GM21447 (cell line): ENCODE results near the gene QRFP.

Experiments
- ATAC-seq: cut with Tn5 transposase; IDR thresholded peaks from one replicate; pipeline ENCODE4 v1.9.1; 2021; ENCODE audit not compliant: unreplicated experiment

QRFP gene

DNA sequence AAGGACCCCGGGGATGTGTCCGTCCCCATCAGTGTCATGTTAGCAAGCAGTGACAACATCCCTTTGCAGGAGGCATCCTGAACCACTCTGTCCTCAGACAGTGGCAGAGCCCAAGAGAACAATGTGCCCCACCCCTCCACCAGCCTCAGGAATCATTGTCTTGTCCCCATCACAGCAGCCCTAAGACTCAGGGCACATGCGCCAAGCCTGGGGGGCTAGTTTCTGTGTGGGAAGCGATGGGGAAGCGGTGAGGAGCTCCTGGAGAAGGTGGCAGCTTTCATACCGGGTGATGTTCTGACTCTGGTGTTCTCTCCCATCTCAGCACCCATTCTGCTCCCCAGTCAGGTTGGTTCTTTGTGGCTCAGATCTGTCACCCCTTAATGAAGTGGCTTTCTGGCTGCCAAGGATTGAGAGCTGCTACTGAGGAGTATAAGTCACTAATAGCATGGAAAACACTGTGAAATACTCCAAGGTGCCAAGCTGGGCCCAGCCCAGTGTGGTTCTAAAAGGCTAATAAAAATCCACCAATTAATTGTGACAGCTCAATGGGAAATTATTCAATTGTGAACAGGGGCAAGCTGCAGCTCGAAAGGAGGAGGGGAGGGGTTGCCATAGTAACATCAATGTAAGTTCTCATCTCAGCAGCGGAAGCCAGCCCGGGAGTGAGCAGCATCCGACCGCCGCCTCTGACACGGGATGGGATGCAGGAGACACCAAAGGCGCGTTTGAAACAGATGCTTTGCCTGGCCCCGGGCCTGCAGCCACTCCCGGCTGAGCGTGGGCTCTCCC, 4.7 kb downstream of the QRFP start:
- no peak for ATAC-seq

DNA sequence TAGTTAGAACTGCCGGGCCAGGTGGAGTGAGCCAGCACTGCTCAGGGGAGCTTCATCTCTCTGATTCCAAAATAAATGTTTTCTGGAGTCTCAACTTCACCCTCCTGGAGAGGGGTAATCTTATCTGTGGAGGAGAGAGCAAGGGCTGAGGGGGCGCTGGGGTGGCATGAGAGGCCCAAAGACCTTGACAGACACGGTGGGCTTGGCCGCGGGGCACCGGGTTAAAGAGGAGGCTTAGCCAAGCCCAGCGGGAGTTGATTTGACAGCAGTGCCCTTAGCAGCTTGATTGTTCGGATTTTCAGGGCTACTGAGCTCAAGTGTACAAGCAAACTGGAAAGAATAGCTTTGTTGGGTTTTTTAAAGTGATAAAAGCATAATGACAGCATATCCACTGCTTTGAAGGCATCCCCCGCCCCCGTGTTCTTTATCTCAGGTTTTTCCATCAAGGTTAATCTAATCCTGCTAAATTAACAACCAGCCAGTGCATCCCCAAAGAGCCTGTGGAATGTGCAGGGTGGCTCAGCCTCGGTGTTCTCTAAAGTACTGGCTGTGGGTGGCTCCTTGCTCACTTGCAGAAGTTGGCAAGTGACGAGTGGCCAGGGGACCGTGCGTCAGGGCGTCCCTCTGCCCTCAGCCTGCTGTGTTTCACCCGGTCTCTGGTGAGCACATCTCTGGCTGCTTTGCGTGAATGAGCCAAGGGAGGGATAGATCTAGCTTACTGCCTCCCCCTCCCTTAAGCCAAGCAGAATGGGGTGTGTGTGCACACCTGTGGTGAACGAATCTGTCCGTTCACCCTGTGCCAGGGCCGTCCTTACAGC, 5.5 kb downstream of the QRFP start:
- ATAC-seq = no peak

GRCh38 chr9:130890124-130890523, 6.5 kb downstream of the QRFP start:
- ATAC-seq = no peak

DNA sequence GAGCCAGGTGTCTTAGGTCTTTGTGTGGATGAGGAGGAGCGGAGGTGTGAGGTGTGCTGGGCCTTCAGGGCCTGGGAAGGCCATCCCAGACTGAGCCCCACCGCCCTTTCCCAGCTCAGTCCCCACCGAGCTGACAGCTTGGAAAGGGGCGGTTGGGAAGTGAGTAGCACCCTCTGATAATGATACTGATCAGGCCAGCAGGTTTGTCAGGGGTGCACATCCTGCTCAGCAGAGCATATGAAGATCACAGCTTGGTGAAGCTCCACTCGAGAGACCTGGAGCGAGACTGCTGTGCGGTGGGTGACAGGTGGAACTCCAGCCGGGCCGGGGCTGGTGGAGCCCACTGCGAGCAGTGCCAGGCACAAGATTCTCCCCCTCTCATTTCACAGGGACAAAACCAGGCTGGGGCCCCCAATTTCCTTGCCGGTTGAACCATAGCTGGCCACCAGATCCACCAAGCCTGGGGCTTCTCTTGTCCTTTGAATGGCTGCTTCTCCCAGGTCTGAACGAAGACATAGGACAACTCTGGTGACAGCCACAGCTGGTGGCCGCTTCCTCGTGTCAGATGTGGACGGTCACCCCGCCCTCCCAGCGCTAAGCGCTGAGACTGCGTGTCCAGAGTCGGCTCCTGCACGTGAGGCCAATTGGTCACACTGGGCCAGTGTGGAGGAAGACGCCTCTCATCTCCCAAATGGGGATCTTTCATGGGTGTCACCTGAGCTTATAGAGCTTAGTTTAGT, 8.3 kb downstream of the QRFP start:
- no peak for ATAC-seq

- ATAC-seq = no peak
Measured at GRCh38 chr9:130887494-130888144, 9.0 kb downstream of the QRFP start.

DNA sequence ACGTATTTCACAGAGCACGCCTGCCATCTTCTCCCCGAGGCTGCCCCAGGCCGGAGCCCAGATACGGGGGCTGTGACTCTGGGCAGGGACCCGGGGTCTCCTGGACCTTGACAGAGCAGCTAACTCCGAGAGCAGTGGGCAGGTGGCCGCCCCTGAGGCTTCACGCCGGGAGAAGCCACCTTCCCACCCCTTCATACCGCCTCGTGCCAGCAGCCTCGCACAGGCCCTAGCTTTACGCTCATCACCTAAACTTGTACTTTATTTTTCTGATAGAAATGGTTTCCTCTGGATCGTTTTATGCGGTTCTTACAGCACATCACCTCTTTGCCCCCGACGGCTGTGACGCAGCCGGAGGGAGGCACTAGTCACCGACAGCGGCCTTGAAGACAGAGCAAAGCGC, 9.6 kb downstream of the QRFP start:
- ATAC-seq = no peak

DNA sequence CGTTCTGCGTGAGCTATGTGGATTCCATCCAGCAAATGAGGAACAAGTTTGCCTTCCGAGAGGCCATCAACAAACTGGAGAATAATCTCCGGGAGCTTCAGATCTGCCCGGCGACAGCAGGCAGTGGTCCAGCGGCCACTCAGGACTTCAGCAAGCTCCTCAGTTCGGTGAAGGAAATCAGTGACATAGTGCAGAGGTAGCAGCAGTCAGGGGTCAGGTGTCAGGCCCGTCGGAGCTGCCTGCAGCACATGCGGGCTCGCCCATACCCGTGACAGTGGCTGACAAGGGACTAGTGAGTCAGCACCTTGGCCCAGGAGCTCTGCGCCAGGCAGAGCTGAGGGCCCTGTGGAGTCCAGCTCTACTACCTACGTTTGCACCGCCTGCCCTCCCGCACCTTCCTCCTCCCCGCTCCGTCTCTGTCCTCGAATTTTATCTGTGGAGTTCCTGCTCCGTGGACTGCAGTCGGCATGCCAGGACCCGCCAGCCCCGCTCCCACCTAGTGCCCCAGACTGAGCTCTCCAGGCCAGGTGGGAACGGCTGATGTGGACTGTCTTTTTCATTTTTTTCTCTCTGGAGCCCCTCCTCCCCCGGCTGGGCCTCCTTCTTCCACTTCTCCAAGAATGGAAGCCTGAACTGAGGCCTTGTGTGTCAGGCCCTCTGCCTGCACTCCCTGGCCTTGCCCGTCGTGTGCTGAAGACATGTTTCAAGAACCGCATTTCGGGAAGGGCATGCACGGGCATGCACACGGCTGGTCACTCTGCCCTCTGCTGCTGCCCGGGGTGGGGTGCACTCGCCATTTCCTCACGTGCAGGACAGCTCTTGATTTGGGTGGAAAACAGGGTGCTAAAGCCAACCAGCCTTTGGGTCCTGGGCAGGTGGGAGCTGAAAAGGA, 10.9 kb downstream of the QRFP start:
- no peak for ATAC-seq

GRCh38 chr9:130884542-130885483, 11.8 kb downstream of the QRFP start:
- no peak for ATAC-seq

DNA sequence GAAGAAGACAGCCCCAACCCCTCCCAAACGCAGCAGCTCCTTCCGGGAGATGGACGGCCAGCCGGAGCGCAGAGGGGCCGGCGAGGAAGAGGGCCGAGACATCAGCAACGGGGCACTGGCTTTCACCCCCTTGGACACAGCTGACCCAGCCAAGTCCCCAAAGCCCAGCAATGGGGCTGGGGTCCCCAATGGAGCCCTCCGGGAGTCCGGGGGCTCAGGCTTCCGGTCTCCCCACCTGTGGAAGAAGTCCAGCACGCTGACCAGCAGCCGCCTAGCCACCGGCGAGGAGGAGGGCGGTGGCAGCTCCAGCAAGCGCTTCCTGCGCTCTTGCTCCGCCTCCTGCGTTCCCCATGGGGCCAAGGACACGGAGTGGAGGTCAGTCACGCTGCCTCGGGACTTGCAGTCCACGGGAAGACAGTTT, 12.5 kb downstream of the QRFP start:
- no peak for ATAC-seq

DNA sequence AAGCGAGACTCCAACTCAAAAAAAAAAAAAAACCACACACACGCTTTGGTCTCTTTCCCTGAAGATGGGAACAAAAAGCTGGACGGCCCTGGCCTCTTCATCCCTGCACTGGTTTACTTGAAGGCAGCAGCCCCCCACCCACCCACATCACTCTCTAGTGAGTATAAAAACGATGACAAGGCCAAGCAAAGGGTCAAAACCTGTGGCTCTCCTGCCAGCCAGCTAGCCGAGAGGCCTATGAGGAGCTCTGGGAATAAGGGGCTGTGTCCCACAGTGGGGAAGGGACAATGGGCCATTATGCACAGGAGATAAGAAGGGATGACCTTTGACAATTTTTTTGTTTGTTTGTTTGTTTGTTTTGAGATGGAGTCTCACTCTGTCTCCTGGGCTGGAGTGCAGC, 13.1 kb downstream of the QRFP start:
- ATAC-seq = no peak

DNA sequence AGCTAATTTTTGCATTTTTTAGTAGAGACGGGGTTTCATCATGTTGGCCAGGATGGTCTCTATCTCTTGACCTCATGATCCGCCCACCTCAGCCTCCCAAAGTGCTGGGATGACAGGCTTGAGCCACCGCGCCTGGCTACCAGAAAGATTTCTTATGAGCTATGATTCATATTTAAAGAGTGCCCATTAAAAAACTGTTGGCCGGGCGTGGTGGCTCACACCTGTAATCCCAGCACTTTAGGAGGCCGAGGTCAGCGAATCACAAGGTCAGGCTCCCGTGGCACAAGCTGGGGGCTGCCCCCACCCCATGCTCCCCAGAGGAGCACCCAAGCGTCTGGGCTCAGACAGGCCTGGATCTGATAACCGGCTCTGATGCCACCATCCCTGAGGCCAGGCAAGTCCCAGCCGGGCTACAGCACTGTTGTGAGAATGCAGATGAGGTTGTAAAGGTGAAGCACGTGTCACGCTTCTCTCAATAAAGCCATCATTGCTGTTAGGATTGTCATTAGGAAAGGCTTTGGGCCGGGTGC, 13.9 kb downstream of the QRFP start:
- ATAC-seq = no peak

- no peak for ATAC-seq
Measured at GRCh38 chr9:130881516-130881915, 15.1 kb downstream of the QRFP start.

DNA sequence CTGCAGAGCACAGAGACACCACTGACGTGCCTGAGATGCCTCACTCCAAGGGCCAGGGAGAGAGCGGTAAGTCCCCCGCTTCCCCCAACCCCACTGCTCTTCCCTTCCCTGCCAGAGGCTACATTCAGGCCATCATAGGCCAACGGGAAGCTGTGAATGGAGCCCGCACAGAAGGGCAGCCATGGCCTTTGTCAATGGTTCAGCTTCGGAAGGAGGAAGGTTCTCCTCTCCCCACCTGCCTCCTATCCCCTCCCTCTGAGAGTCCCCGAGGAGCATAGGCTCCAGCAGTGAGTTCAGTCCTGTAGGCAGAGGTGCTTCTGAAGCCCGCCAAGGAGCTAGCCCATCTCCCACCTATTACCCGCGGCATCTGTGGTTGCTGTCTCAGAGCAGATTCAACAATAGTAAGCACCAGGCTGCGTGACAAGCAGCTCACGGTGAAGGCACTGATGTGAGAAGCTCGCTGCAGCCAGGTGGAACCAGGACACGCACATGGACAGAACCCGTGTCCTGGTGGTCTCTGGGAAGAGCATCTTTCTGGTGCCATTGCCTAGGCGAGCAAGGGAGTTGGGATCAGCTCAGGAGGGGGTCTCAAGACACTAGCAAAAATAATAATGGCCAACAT, 15.9 kb downstream of the QRFP start:
- ATAC-seq = no peak

DNA sequence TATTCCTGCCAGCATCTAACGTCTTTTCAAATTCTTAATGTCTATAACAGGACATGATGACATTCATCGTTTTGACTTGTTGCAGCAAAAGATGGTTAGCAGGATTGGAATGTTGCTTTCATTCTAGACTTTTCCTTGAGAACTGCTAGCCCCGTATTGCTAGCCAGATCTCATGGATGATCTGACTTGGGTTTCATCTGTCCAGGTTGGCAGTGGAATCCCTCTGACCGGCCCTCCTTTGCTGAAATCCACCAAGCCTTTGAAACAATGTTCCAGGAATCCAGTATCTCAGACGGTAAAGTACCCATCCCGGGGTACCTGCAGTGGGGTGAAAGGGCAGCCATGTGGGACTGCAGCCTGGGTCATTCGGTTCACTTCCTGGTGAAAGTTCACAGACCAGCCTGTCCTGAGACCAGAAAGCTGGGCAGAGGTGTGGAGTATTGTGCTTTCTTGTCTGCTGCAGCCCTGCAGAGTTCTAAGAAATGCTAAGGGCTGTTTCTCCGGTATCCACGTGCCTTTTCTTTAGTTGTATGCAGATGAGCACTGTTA, 16.7 kb downstream of the QRFP start:
- no peak for ATAC-seq

DNA sequence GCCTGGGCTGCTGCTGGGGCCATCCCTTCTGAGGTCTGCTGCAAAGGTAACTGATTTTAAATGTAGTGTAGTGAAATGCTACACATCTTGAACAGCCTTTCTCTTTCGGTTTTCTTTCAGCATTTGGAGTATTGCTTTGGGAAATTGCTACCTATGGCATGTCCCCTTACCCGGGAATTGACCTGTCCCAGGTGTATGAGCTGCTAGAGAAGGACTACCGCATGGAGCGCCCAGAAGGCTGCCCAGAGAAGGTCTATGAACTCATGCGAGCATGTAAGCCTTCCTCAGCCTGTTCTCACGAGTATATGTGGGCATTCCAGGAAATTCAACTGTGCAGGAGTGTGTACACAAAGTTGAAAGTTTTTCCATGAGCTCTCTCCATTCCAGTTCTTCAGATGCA, 18.3 kb downstream of the QRFP start:
- ATAC-seq = no peak

DNA sequence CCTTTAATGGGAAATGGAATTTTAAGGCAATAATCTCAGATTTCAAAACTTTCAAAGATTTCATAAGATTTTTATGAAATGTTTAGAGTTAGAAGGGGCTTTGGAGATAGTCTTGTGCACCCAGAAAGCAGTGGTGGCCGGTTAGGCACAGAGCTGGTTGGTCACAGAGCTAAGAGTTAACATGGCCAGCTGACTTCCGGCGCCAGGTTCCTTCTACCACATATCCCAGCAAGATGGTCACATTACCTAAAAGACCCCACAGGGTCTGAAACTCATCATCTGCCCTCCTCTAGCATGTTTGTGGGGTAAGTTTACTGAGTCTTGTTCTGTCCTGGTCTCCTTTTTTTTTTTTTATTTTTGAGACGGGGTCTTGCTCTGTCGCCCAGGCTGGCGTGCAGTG, 19.3 kb downstream of the QRFP start:
- ATAC-seq = no peak

DNA sequence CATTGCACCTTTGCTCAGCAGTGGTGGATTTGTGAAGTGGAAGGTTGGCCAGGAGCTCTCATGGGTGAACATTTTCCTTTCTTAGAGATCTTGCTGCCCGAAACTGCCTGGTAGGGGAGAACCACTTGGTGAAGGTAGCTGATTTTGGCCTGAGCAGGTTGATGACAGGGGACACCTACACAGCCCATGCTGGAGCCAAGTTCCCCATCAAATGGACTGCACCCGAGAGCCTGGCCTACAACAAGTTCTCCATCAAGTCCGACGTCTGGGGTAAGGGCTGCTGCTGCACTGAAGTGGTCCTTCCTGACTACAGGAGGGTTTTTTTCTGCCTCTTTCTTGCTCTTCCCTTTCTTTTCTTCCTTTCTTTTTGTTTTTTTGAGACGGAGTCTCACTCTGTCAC, 21.8 kb downstream of the QRFP start:
- no peak for ATAC-seq

DNA sequence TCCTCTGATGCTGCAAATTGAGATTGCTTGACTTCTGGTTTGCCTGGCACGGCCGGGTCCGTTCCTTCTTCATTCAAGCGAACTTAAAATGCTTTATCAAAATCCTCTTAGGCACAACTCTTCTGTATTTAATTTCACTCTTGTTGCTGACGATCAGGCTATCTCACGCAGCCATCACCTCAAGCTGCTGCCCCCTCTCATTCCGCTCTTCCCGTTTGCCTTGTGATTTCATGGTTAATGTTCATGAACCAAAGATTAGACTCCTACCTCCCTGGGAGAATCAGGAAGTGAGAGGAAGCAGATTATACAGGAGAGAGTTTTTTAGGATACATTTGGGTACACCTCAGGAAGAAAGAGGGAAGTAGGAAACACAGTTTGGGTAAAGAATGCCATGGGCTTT, 22.6 kb downstream of the QRFP start:
- no peak for ATAC-seq
